ENCODE data around the gene WDR37.
A peak's percentile ranks its signal among the peaks of the same experiment; 100 is the strongest.

WDR37 gene

DNA sequence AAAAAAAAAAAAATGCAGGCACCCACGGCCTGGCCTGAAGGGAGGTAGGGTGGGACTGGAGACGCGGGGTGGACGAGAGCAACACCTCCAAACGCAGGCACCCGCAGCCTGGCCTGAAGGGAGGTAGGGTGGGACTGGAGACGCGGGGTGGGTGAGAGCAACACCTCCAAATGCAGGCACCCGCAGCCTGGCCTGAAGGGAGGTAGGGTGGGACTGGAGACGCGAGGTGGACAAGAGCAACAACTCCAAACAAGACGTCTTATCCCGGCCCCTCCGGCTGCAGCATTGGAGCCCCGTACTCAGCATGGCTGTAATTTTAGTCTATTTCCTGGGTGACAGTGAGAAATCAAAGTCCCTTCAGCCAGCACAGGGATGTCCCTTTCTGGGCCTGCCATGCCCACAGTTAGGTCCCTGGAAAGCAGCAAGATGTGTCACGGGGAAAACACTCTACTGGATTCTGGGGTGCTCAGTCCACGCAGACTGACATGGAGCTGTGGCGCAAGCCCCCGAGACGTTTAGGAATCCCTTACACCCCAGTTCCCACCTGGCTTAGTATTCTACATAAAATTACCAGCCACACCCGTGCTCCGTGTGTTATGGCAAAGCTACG is 119.9 kb downstream of the WDR37 start:
- TF ChIP-seq CTCF (IDR thresholded peaks at IDR 0.05; ENCODE audit: low read depth, low read length, missing control alignments): no peak
- no peak overlapping the region for H3K4me3 ChIP-seq (ENCODE audit: low read depth, low read length)
- no peak for DNase-seq (ENCODE audit: low read depth)
- in situ Hi-C loops (cut with HindIII; ENCODE audit: low sequenced_read_pairs): no loop called here

DNA sequence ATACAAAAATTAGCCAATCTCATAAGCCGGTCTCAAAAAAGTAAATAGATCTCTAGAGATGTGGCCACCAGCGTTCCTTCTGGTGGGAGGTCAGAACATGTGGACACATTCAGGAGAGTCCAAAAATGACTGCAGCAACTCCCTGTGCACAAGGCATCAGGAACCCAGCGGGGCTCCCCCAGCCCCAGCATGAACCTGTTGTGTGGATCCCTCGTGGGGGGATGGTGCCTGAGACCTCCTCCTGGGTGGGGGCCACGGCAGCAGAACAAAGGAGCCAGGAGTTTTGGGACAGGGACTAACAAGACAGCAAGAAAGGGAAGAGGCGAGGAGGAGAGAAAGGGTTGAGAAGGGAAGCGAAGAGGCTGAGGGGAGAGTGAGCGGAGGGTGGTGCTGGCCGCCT is 121.8 kb downstream of the WDR37 start:
- no peak for DNase-seq (ENCODE audit: low read depth)
- in situ Hi-C loops (cut with HindIII; ENCODE audit: low sequenced_read_pairs): no loop called here
- no peak overlapping the region for H3K4me3 ChIP-seq (ENCODE audit: low read depth, low read length)
- TF ChIP-seq CTCF (IDR thresholded peaks at IDR 0.05; ENCODE audit: low read depth, low read length, missing control alignments): no peak

DNA sequence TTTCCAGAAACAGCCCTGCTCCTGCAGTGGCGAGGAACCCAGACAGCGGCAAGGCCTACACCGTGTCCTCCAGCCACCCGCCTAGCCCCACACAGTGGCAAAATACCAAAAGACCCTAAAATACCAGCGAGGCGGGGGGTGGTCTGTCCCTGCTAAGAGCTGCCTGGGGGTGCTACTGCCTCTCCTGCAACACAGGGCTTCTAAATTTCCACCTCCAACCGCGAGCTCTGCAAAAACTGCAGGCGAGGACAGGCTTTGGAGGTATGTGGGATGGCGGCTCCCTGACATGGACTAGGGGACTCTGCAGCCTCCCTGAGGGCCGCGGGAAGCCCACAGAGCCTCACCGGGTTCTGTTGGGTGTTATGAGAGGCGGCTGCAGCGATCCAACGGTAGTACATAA is 122.3 kb downstream of the WDR37 start:
- no peak for TF ChIP-seq CTCF (IDR thresholded peaks at IDR 0.05; ENCODE audit: low read depth, low read length, missing control alignments)
- no peak overlapping the region for H3K4me3 ChIP-seq (ENCODE audit: low read depth, low read length)
- no peak for DNase-seq (ENCODE audit: low read depth)
- in situ Hi-C loops (cut with HindIII; ENCODE audit: low sequenced_read_pairs): no loop called here

- no peak for DNase-seq (ENCODE audit: low read depth)
- in situ Hi-C loops (cut with HindIII; ENCODE audit: low sequenced_read_pairs): no loop called here
These were observed 123.3 kb downstream of the WDR37 start for GRCh38 chr10:1179346-1180070.

GRCh38 chr10:1180071-1180730 is 124.0 kb downstream of the WDR37 start:
- no peak overlapping the region for H3K4me3 ChIP-seq (ENCODE audit: low read depth, low read length)
- in situ Hi-C loops (cut with HindIII; ENCODE audit: low sequenced_read_pairs): no loop called here
- no peak for TF ChIP-seq CTCF (IDR thresholded peaks at IDR 0.05; ENCODE audit: low read depth, low read length, missing control alignments)
- DNase-seq (ENCODE audit: low read depth): no peak

More at GRCh38 chr10:1179346-1180070, 123.3 kb downstream of the WDR37 start:
- H3K4me3 ChIP-seq (ENCODE audit: low read depth, low read length): no peak overlapping the region
- no peak for TF ChIP-seq CTCF (IDR thresholded peaks at IDR 0.05; ENCODE audit: low read depth, low read length, missing control alignments)

DNA sequence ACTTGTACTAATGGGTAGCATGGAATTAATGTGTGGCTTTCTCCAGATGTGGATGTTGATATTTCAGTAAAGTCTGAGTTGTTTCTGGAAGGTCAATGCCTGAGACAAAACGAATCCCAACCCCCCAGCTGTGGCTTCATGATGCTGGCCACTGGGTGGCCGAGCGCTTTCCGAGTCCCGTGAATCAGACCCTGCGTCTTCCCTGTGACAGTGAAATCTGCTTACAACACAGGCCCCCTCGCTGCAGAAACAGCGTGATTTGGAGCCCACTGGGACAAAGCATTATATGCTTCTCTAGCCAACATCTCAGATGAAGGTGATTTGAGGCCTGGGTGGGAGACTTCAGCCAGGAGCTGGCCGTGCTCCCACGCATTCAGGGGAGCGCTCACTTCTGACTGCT is 124.7 kb downstream of the WDR37 start:
- in situ Hi-C loops (cut with HindIII; ENCODE audit: low sequenced_read_pairs): no loop called here
- no peak overlapping the region for H3K4me3 ChIP-seq (ENCODE audit: low read depth, low read length)
- peak; percentile 5 for TF ChIP-seq CTCF (IDR thresholded peaks at IDR 0.05; ENCODE audit: low read depth, low read length, missing control alignments)
- DNase-seq (ENCODE audit: low read depth): no peak

All from astrocyte of the cerebellum (primary cell).